K562 (cell line): ENCODE results near the gene POMT1. TPM values are rescaled to one million over a fixed set of nuclear protein-coding genes. Genes with fewer than 3 reads are reported as not detected.

Experiments used
- ATAC-seq: fragments of 200-7000 bp; cut with Tn5 transposase; 3 replicates; pipeline ENCODE4 v1.9.1; 2020; ENCODE audit warnings: moderate library complexity
- BruUV-seq: library from RNA; stranded (reverse); fragments of 400-500 nt; replicated peaks from 2 replicates; lab custom pipeline; 2021; lab: Mats Ljungman, UMichigan
- CTCF ChIA-PET: fragments of 300-600 bp; formaldehyde crosslinking; extraction: SDS; loops from one replicate; lab custom pipeline; 2021; ENCODE audit warnings: low intra/inter-chr PET ratio; lab: Yijun Ruan, JAX
- POLR2A ChIA-PET: fragments of 300-600, 350-650 bp; sonication (Branson Sonifier 250); formaldehyde crosslinking; extraction: SDS; loops from one replicate; lab custom pipeline; 2021; ENCODE audit warnings: antibody characterized with exemption, inconsistent platforms; lab: Yijun Ruan, JAX
- DNase-seq, 4 experiments: peaks; one replicate each; pipeline versions ENCODE4 v3.0.0 to v3.0.0-alpha.2; 2011 to 2018; ENCODE audit warnings: low spot score in 3 of 4, mixed read lengths in 3 of 4; ENCODE audit errors: extremely low read depth in 1 of 4
- FAIRE-seq: peaks from 2 replicates; lab custom pipeline; 2011; peaks lifted over from hg19 to GRCh38; lab: Jason Lieb, UNC
- H2AFZ ChIP-seq: 2 replicates; pipeline ENCODE4 v1.6.0; 2011; ENCODE audit warnings: low read depth, low read length, control low read depth, inconsistent platforms
- H3K27ac ChIP-seq: fragments of 200-600 bp; 3 replicates; pipeline ENCODE4 v1.8.0; 2011; ENCODE audit warnings: low read depth, mild to moderate bottlenecking, control low read depth, inconsistent platforms, low read length, moderate library complexity, mixed read lengths; ENCODE audit errors: extremely low read depth
- H3K27me3 ChIP-seq, 2 experiments: fragments of 300-600 bp in 1 of 2; 2 replicates in 1 of 2; 3 replicates in 1 of 2; pipeline versions ENCODE4 v1.6.0 to v1.8.0; 2011; ENCODE audit warnings: inconsistent platforms in 2 of 2, low read length in 2 of 2, mild to moderate bottlenecking in 1 of 2, mixed read lengths in 1 of 2, moderate library complexity in 1 of 2; ENCODE audit not compliant: control insufficient read depth in 2 of 2, insufficient read depth in 2 of 2
- H3K36me3 ChIP-seq: fragments of 300-600 bp; 3 replicates; pipeline ENCODE4 v1.8.0; 2011; ENCODE audit warnings: mild to moderate bottlenecking, low read length, inconsistent platforms; ENCODE audit not compliant: control insufficient read depth, insufficient read depth
- H3K4me1 ChIP-seq, 2 experiments: fragments of 200-600 bp in 1 of 2; replicated peaks in 1 of 2; 2 replicates in 1 of 2; 3 replicates in 1 of 2; pipeline versions ENCODE4 v1.5.1 to v1.8.0; 2011; ENCODE audit warnings: inconsistent platforms in 2 of 2, low read length in 2 of 2, mild to moderate bottlenecking in 1 of 2, mixed read lengths in 1 of 2, moderate library complexity in 1 of 2; ENCODE audit not compliant: control insufficient read depth in 2 of 2, insufficient read depth in 2 of 2
- H3K4me2 ChIP-seq: 2 replicates; pipeline ENCODE4 v1.6.1; 2011; ENCODE audit warnings: low read length, control low read depth, inconsistent platforms, mixed read lengths; ENCODE audit not compliant: insufficient read depth
- H3K4me3 ChIP-seq: fragments of 200-600 bp; sonication (generic), shearing (Covaris generic); 2 replicates; pipeline ENCODE4 v1.5.1; 2016; ENCODE audit warnings: control low read depth, inconsistent platforms
- H3K79me2 ChIP-seq: fragments of 200-600 bp; 3 replicates; pipeline ENCODE4 v1.8.0; 2011; ENCODE audit warnings: low read length, inconsistent platforms; ENCODE audit not compliant: control insufficient read depth, insufficient read depth
- H3K9ac ChIP-seq, 2 experiments: 2 replicates each; pipeline versions ENCODE4 v1.6.0 to v1.6.1; 2011; ENCODE audit warnings: low read depth in 2 of 2, low read length in 2 of 2, control low read depth in 1 of 2, inconsistent platforms in 1 of 2, mild to moderate bottlenecking in 1 of 2, mixed read lengths in 1 of 2; ENCODE audit not compliant: insufficient read depth in 1 of 2
- H3K9me1 ChIP-seq: one replicate; pipeline ENCODE4 v1.6.0; 2011; ENCODE audit warnings: inconsistent platforms, mild to moderate bottlenecking, low read length, moderate library complexity; ENCODE audit not compliant: control insufficient read depth, insufficient read depth
- H3K9me3 ChIP-seq: replicated peaks from 2 replicates; pipeline ENCODE4 v1.5.1; 2011; ENCODE audit warnings: low read depth, low read length, inconsistent platforms; ENCODE audit not compliant: control insufficient read depth, insufficient read depth
- H4K20me1 ChIP-seq: replicated peaks from 2 replicates; pipeline ENCODE4 v1.6.1; 2011; ENCODE audit warnings: low read length, inconsistent platforms, mixed read lengths; ENCODE audit not compliant: control insufficient read depth, insufficient read depth
- CBX2 ChIP-seq: fragments of 200-600 bp; sonication (generic); IDR thresholded peaks from one replicate; pipeline ENCODE4 v1.6.1; 2012; ENCODE audit warnings: mild to moderate bottlenecking, low read length, inconsistent platforms; ENCODE audit not compliant: insufficient read depth, poor library complexity, severe bottlenecking
- CHD7 ChIP-seq: fragments of 200-600 bp; sonication (generic); IDR thresholded peaks from one replicate; pipeline ENCODE4 v1.6.1; 2012; ENCODE audit warnings: mild to moderate bottlenecking, low read depth, low read length, inconsistent platforms
- ESRRA ChIP-seq: fragments of 450-650 bp; IDR thresholded peaks from 2 replicates; pipeline ENCODE4 v1.6.1; 2014; ENCODE audit warnings: low read depth, mild to moderate bottlenecking, moderate library complexity, borderline replicate concordance
- GABPB2 ChIP-seq: fragments of 250-450 bp; sonication (Bioruptor Pico); conservative IDR thresholded peaks from 2 replicates; pipeline ENCODE4 v1.5.1; 2021; ENCODE audit warnings: mild to moderate bottlenecking
- MAZ ChIP-seq, 2 experiments: fragments of 450-650 bp in 1 of 2; sonication (generic) in 1 of 2; formaldehyde crosslinking; IDR thresholded peaks in 1 of 2; conservative IDR thresholded peaks in 1 of 2; 2 replicates each; pipeline versions ENCODE4 v1.4.0 to v1.5.0; 2020; ENCODE audit warnings: mild to moderate bottlenecking in 1 of 2, missing genetic modification reagents in 1 of 2
- TSC22D4 ChIP-seq: fragments of 450-650 bp; IDR thresholded peaks from 2 replicates; pipeline ENCODE4 v1.6.1; 2016; ENCODE audit warnings: missing genetic modification characterization, missing biosample characterization, control low read depth
- ZBTB1 ChIP-seq: sonication (generic); formaldehyde crosslinking; IDR thresholded peaks from 2 replicates; pipeline ENCODE4 v1.8.1; 2023; ENCODE audit warnings: missing genetic modification reagents, low read depth, mild to moderate bottlenecking, borderline replicate concordance
- ZKSCAN1 ChIP-seq: fragments of 150-350 bp; IDR thresholded peaks from 2 replicates; pipeline ENCODE4 v1.6.1; 2016; ENCODE audit warnings: low read depth, low read length
- ZNF431 ChIP-seq: sonication (generic); formaldehyde crosslinking; IDR thresholded peaks from 2 replicates; pipeline ENCODE4 v1.8.0; 2022; ENCODE audit warnings: mild to moderate bottlenecking, missing genetic modification reagents
- ZNF766 ChIP-seq: fragments of 200-800 bp; sonication (Bioruptor generic); conservative IDR thresholded peaks from 2 replicates; pipeline ENCODE4 v1.6.1; 2016; ENCODE audit warnings: missing genetic modification characterization, missing compliant biosample characterization
- WGBS: fragments of 100-300 bp; shearing (Covaris generic); methylation state at CpG from one replicate; pipeline ENCODE4 v1.1.6; 2016; ENCODE audit warnings: low coverage, mixed read lengths; ENCODE audit not compliant: insufficient coverage; ENCODE audit errors: missing lambda C conversion rate; 5-methylcytosine and 5-hydroxymethylcytosine counted together
- in situ Hi-C: fragments of 300-500 bp; cut with MboI; formaldehyde crosslinking; loops from 4 replicates; pipeline ENCODE4 v1.15.0; 2018; ENCODE audit warnings: inconsistent platforms, mixed read lengths
- intact Hi-C: fragments of 100-400 bp; cut with micrococcal nuclease; formaldehyde crosslinking; loops from 2 replicates; pipeline ENCODE4 v1.14.2; 2022
- polyA plus RNA-seq, 8 experiments: library from polyadenylated mRNA; depleted of rRNA in 4 of 8; stranded (reverse) in 5 of 8; unstranded in 3 of 8; fragments of >200 nt; fragmentation: Nextera tagmentation in 2 of 8; fragmentation: Illumina TruSeq in 1 of 8; extraction: Ambion mirVana in 2 of 8; extraction: Trizol in 1 of 8; gene quantifications; 2 replicates each; pipeline versions ENCODE4 v1.2.1 to v1.2.3, GENCODE V29; 2011 to 2014; ENCODE audit warnings: inconsistent platforms in 1 of 8, missing spikeins in 1 of 8
- total RNA-seq, 7 experiments: library from RNA; depleted of rRNA in 6 of 7; stranded (reverse); fragments of >200 nt in 6 of 7; fragmentation: Illumina TruSeq in 2 of 7; extraction: Trizol in 2 of 7; gene quantifications; 2 replicates each; pipeline versions ENCODE4 v1.2.1 to v1.2.3, GENCODE V29; 2011 to 2021; ENCODE audit warnings: low replicate concordance in 1 of 7

POMT1 gene
- total and polyA plus RNA-seq, 9 of the 15 experiments (the other 6 are each of a cell fraction or from before 2014, with no cell fraction given) = 1.8 to 23.5 (median 14.6) TPM

GRCh38 chr9:131517761-131518190 lies 15.1 kb downstream of the POMT1 start:
- no peak for ATAC-seq
- no peak overlapping the region for H3K9ac ChIP-seq
- no peaks in the 10 kb centered on the region for H3K9me1 ChIP-seq
- H3K9me3 ChIP-seq = no peaks in the 10 kb centered on the region
- ChIA-PET CTCF (no interaction called here), POLR2A (interaction anchor here (0.6 to 1.1 kb wide), 2 partner anchors 15 to 158 kb away, joined by 3 to 5 read pairs; partner anchors contain the start of gene POMT1)
- H3K4me1 ChIP-seq = peaks cover 0 to 7% of the 10 kb centered on the region in 2 experiments; a peak in 1 of 5 replicates
- no peaks in the 10 kb centered on the region for H4K20me1 ChIP-seq
- no peak for DNase-seq
- H3K27me3 ChIP-seq = no peaks in the 10 kb centered on the region
- H3K4me2 ChIP-seq = no peak overlapping the region
- BruUV-seq = no TSS peak
- no peak overlapping the region for H3K4me3 ChIP-seq
- no peak overlapping the region for H2AFZ ChIP-seq
- H3K27ac ChIP-seq = no peak overlapping the region
- H3K79me2 ChIP-seq = no peaks in the 10 kb centered on the region
- peaks cover 79% of the 10 kb centered on the region; the same call in 2 of the 3 replicates for H3K36me3 ChIP-seq
- no peak for FAIRE-seq
- WGBS = 89% methylated on average over 8 of the region's 11 CpGs
- in situ Hi-C loops (loop anchor here (10.0 kb wide), 1 partner anchor 227 kb away; the partner anchor contains the start of gene RAPGEF1), intact Hi-C loops (no loop called here)
- TF ChIP-seq CBX2 (no peak), CHD7 (no peak), ZBTB1 (CRISPR knock-in tag) (no peak), ZNF766 (CRISPR knock-in tag) (no peak), ESRRA (no peak), ZNF431 (no peak), TSC22D4 (tag) (no peak), MAZ (CRISPR knock-in tag; conservative IDR thresholded peaks at IDR 0.05 in 1 of 2, IDR thresholded peaks at IDR 0.05 in 1 of 2) (no peak), ZKSCAN1 (no peak), GABPB2 (CRISPR knock-in tag) (no peak)
